K562 (cell line): ENCODE results near the gene CTSW. TPM values are rescaled to one million over a fixed set of nuclear protein-coding genes. Genes with fewer than 3 reads are reported as not detected.

ENCODE experiments used
- ATF1 ChIP-seq, 2 experiments: fragments of 450-650 bp in 1 of 2; IDR thresholded peaks; 2 replicates each; pipeline ENCODE4 v1.6.1; 2016; ENCODE audit warnings: missing compliant biosample characterization in 1 of 2, missing genetic modification characterization in 1 of 2
- BHLHE40 ChIP-seq: IDR thresholded peaks from 2 replicates; pipeline ENCODE4 v1.6.1; 2011; ENCODE audit warnings: low read length, improper control_type of control experiment
- CREM ChIP-seq: IDR thresholded peaks from 2 replicates; pipeline ENCODE4 v1.6.1; 2014; ENCODE audit warnings: antibody characterized with exemption, low read depth
- DDX20 ChIP-seq: fragments of 450-650 bp; IDR thresholded peaks from 2 replicates; pipeline ENCODE4 v1.6.1; 2016; ENCODE audit warnings: missing genetic modification characterization, low read depth, mild to moderate bottlenecking, missing compliant biosample characterization, moderate library complexity
- E2F3 ChIP-seq: fragments of 250-450 bp; sonication (Bioruptor Pico); IDR thresholded peaks from 2 replicates; pipeline ENCODE4 v1.4.0; 2020; ENCODE audit warnings: mild to moderate bottlenecking
- EP300 ChIP-seq: IDR thresholded peaks from 2 replicates; pipeline ENCODE4 v1.6.1; 2012; ENCODE audit warnings: low read length, improper control_type of control experiment
- ESRRB ChIP-seq: fragments of 250-450 bp; sonication (Bioruptor Pico); IDR thresholded peaks from 2 replicates; pipeline ENCODE4 v1.5.0; 2020; ENCODE audit warnings: mild to moderate bottlenecking, moderate library complexity, borderline replicate concordance
- GATAD2A ChIP-seq: fragments of 450-650 bp; IDR thresholded peaks from 2 replicates; pipeline ENCODE4 v1.6.1; 2017
- JUND ChIP-seq, 2 experiments: IDR thresholded peaks; 2 replicates in 1 of 2; 3 replicates in 1 of 2; pipeline ENCODE4 v1.6.1; 2011; ENCODE audit warnings: borderline replicate concordance in 2 of 2, low read depth in 2 of 2, low read length in 2 of 2, improper control_type of control experiment in 1 of 2, missing biosample characterization in 1 of 2, missing genetic modification characterization in 1 of 2, missing genetic modification reagents in 1 of 2
- KLF16 ChIP-seq: IDR thresholded peaks from 2 replicates; pipeline ENCODE4 v1.6.1; 2016; ENCODE audit warnings: antibody characterized with exemption
- NEUROD1 ChIP-seq: fragments of 150-350 bp; IDR thresholded peaks from 2 replicates; pipeline ENCODE4 v1.6.1; 2014; ENCODE audit warnings: borderline replicate concordance, low read length, low read depth; ENCODE audit not compliant: partially characterized antibody
- POLR2AphosphoS5 ChIP-seq: IDR thresholded peaks from 2 replicates; pipeline ENCODE4 v1.6.1; 2011; ENCODE audit warnings: mild to moderate bottlenecking, low read depth, low read length, moderate library complexity; ENCODE audit not compliant: control insufficient read depth, insufficient read depth
- polyA plus RNA-seq, 8 experiments: library from polyadenylated mRNA; depleted of rRNA in 4 of 8; stranded (reverse) in 5 of 8; unstranded in 3 of 8; fragments of >200 nt; fragmentation: Nextera tagmentation in 2 of 8; fragmentation: Illumina TruSeq in 1 of 8; extraction: Ambion mirVana in 2 of 8; extraction: Trizol in 1 of 8; gene quantifications; 2 replicates each; pipeline versions ENCODE4 v1.2.1 to v1.2.3, GENCODE V29; 2011 to 2014; ENCODE audit warnings: inconsistent platforms in 1 of 8, missing spikeins in 1 of 8
- total RNA-seq, 7 experiments: library from RNA; depleted of rRNA in 6 of 7; stranded (reverse); fragments of >200 nt in 6 of 7; fragmentation: Illumina TruSeq in 2 of 7; extraction: Trizol in 2 of 7; gene quantifications; 2 replicates each; pipeline versions ENCODE4 v1.2.1 to v1.2.3, GENCODE V29; 2011 to 2021; ENCODE audit warnings: low replicate concordance in 1 of 7
- TF ChIP-seq, protein P1 (sequence below), 2 experiments: fragments of 450-650 bp; conservative IDR thresholded peaks; 2 replicates each; pipeline ENCODE4 v1.6.1; 2017; ENCODE audit warnings: mild to moderate bottlenecking in 2 of 2, moderate library complexity in 2 of 2
- TF ChIP-seq, protein P2 (sequence below): fragments of 150-350 bp; IDR thresholded peaks from 2 replicates; pipeline ENCODE4 v1.6.1; 2014; ENCODE audit warnings: low read depth, mild to moderate bottlenecking, low read length, borderline replicate concordance

CTSW gene
- total and polyA plus RNA-seq, 9 of the 15 experiments (the other 6 are each of a cell fraction or from before 2014, with no cell fraction given) = 0.04 TPM; not detected in 8

DNA sequence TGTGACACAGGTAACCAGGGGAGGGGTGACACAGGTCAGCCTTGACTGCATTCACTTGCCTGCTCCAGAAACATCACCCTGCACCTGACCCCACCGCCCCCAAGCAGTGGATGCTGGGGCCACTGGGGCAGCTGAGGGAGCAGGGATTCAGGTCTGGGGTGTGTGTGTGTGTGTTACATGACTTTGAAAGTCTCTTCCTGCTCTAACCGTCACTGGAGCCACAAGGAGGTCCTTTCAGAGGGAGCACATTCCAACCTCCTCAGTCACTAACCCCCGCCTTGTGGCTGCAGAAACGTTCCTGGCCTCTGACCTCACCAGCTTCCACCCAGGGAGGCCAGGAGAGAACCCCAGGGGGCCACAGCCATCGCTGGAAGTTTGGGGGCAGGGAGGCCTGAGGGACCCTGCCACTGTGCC lies 23.4 kb downstream of the CTSW start (continued):
- peak; percentile 73 for TF ChIP-seq JUND (IDR thresholded peaks at IDR 0.05; ENCODE audit: borderline replicate concordance, low read depth, low read length)
- peak; percentile 73; the same call in 1 of the 3 replicates for TF ChIP-seq JUND (tag; IDR thresholded peaks at IDR 0.05; ENCODE audit: borderline replicate concordance, low read depth, low read length)
- TF ChIP-seq NEUROD1 = peak; percentile 41
- peak; percentile 82; the same call in 1 of the 2 replicates for TF ChIP-seq GATAD2A
- peak; percentile 62; the same call in 1 of the 2 replicates for TF ChIP-seq BHLHE40
- TF ChIP-seq, protein P1, sequence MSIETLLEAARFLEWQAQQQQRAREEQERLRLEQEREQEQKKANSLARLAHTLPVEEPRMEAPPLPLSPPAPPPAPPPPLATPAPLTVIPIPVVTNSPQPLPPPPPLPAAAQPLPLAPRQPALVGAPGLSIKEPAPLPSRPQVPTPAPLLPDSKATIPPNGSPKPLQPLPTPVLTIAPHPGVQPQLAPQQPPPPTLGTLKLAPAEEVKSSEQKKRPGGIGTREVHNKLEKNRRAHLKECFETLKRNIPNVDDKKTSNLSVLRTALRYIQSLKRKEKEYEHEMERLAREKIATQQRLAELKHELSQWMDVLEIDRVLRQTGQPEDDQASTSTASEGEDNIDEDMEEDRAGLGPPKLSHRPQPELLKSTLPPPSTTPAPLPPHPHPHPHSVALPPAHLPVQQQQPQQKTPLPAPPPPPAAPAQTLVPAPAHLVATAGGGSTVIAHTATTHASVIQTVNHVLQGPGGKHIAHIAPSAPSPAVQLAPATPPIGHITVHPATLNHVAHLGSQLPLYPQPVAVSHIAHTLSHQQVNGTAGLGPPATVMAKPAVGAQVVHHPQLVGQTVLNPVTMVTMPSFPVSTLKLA (conservative IDR thresholded peaks at IDR 0.05) = 0 out of 4 replicates have a peak, but pooled peaks of 1 of the 2 experiments have one; percentile 8
- no peak for TF ChIP-seq ATF1 (CRISPR knock-in tag; IDR thresholded peaks at IDR 0.05)
- TF ChIP-seq ATF1 (tag; IDR thresholded peaks at IDR 0.05) = 0 out of 2 replicates have a peak, but pooled peaks have one; percentile 11
- peak; percentile 74 for TF ChIP-seq EP300
- TF ChIP-seq, protein P2, sequence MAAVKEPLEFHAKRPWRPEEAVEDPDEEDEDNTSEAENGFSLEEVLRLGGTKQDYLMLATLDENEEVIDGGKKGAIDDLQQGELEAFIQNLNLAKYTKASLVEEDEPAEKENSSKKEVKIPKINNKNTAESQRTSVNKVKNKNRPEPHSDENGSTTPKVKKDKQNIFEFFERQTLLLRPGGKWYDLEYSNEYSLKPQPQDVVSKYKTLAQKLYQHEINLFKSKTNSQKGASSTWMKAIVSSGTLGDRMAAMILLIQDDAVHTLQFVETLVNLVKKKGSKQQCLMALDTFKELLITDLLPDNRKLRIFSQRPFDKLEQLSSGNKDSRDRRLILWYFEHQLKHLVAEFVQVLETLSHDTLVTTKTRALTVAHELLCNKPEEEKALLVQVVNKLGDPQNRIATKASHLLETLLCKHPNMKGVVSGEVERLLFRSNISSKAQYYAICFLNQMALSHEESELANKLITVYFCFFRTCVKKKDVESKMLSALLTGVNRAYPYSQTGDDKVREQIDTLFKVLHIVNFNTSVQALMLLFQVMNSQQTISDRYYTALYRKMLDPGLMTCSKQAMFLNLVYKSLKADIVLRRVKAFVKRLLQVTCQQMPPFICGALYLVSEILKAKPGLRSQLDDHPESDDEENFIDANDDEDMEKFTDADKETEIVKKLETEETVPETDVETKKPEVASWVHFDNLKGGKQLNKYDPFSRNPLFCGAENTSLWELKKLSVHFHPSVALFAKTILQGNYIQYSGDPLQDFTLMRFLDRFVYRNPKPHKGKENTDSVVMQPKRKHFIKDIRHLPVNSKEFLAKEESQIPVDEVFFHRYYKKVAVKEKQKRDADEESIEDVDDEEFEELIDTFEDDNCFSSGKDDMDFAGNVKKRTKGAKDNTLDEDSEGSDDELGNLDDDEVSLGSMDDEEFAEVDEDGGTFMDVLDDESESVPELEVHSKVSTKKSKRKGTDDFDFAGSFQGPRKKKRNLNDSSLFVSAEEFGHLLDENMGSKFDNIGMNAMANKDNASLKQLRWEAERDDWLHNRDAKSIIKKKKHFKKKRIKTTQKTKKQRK = no peak
- TF ChIP-seq ESRRB (CRISPR knock-in tag) = no peak
- no peak for TF ChIP-seq DDX20 (tag)
- peak; percentile 30; the same call in 1 of the 2 replicates for TF ChIP-seq POLR2AphosphoS5
- peak; percentile 58; the same call in 1 of the 2 replicates for TF ChIP-seq CREM
- TF ChIP-seq KLF16 = no peak
- TF ChIP-seq E2F3 (CRISPR knock-in tag) = no peak
- TF ChIP-seq, all 486 proteins: peak for 54
